GM20000 (cell line): ENCODE data around the gene BTG4.

ENCODE experiments used
- DNase-seq: peaks from one replicate; pipeline ENCODE4 v3.0.0; 2012; ENCODE audit warnings: low spot score
- TF ChIP-seq, protein P1 (sequence below): IDR thresholded peaks from 2 replicates; pipeline ENCODE4 v1.5.1; 2012; ENCODE audit warnings: mild to moderate bottlenecking, control low read depth; ENCODE audit errors: extremely low read depth, missing control alignments

Gene BTG4

DNA sequence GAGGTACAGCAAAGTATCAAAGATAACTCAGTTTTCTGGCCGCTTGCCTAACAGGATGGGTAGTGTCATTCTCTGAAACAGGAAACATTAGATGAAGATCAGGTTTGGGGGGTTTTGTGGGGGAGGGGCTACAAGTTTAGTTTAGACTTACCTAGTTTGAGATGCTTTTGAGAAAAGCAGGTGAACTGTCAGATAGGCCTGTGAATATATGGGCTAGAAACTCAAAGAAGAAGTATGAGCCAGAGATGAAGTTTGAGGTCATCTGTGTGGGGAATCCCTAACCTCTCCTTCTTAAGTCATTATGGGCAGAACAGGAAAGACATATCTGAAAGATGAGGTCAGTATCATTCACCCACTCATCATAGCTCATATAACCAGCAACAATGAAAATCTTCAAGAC lies 14.3 kb upstream of the BTG4 start:
- DNase-seq: no peak
- TF ChIP-seq, protein P1, sequence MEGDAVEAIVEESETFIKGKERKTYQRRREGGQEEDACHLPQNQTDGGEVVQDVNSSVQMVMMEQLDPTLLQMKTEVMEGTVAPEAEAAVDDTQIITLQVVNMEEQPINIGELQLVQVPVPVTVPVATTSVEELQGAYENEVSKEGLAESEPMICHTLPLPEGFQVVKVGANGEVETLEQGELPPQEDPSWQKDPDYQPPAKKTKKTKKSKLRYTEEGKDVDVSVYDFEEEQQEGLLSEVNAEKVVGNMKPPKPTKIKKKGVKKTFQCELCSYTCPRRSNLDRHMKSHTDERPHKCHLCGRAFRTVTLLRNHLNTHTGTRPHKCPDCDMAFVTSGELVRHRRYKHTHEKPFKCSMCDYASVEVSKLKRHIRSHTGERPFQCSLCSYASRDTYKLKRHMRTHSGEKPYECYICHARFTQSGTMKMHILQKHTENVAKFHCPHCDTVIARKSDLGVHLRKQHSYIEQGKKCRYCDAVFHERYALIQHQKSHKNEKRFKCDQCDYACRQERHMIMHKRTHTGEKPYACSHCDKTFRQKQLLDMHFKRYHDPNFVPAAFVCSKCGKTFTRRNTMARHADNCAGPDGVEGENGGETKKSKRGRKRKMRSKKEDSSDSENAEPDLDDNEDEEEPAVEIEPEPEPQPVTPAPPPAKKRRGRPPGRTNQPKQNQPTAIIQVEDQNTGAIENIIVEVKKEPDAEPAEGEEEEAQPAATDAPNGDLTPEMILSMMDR: no peak

GRCh38 chr11:111525456-111525855 lies 13.3 kb upstream of the BTG4 start:
- no peak for DNase-seq
- TF ChIP-seq, protein P1: no peak

GRCh38 chr11:111524056-111524455 lies 11.9 kb upstream of the BTG4 start:
- DNase-seq: no peak
- TF ChIP-seq, protein P1: no peak

DNA sequence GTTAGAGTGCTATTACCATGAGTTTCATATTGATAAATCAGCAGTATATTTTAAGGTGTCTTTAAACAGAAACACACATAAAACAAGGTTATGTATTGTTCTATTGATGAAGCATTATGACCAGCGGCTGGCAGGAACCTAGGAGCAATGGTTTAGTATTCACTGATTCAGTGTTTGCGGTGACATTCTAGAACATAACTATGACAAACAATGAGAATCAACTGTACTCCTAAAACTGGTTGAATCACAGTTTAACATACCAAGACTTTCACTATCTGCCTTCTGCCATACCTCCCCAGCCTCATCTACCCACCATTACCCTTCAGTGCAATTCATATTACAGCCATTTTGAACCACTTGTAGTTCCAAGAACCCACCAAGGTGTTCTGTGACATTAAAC lies 11.2 kb upstream of the BTG4 start:
- no peak for DNase-seq
- TF ChIP-seq, protein P1: no peak

DNA sequence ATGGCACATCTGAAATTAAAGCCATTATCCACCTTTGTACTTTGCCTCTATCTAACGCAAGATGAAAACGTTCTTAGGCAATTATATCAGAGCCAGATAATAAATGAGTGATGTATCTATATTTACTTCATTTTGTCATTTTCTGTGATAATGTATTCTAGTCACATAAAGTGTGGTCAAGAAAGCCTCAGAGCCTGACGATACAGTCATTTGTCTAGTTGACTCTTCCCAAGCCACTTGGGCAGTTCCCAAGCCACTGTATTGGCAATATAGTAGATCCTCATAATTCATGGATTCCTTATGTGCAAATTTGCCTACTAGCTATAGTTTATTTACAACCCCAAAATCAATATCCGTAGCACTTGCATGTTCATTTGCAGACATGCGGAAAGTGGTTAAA lies 10.2 kb upstream of the BTG4 start:
- TF ChIP-seq, protein P1: no peak
- no peak for DNase-seq

DNA sequence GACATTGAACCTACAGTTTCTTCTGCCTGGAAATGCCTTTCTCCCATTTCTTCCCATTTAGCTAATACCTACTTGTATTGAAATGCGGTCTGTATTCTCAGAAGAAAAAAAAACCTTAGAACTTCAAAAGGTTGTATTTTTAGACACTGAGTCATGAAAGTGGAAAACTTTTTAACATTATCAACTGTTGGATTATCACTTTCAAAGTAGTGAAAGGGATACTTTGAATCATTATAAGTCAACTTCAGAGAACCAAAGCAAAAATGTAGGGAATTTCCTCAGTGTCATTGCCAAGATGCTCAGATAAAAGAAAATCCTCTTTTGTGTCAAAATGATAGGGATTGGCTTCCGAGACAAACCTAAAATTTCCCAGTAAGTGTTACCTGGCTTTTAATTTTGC lies 8.9 kb upstream of the BTG4 start:
- DNase-seq: no peak

GRCh38 chr11:111520560-111520959 lies 8.4 kb upstream of the BTG4 start:
- DNase-seq: no peak
- TF ChIP-seq, protein P1: no peak

More for the DNA sequence above, 8.9 kb upstream of the BTG4 start:
- TF ChIP-seq, protein P1: no peak

- no peak for DNase-seq
- TF ChIP-seq, protein P1: no peak
Measured at GRCh38 chr11:111518668-111519067, 6.5 kb upstream of the BTG4 start.
